ENCODE measurements around the gene TTC29. TPM values are rescaled to one million over a fixed set of nuclear protein-coding genes. Genes with fewer than 3 reads are reported as not detected.

TTC29 gene
- total and polyA plus RNA-seq, 2 donors (not counting 1 experiment from before 2014, with no cell fraction given) = not detected

DNA sequence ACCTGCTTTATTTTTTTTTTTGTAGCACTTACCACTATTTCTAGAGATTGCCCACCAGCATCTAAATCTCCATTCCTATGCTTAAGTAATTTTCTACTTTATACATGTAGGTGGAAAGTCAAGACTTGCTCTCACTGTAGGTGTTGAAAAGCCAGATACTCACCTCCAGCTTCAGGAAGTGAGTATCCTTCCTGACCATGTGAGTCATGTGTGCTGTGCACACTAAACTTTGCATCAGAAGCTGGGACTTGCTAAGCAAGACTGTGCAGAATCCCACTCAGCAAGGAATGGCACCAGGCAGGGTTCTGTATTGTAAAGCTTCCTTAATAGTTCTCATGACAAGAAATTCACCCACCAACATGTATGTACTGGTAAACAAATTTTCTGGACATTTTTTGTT lies 155.1 kb downstream of the TTC29 start:
- H3K36me3 ChIP-seq (replicated peaks in 1 of 2; ENCODE audit: control extremely low read depth in 1 of 2, control insufficient read depth in 1 of 2, extremely low read depth in 1 of 2, insufficient read depth in 2 of 2, low read length in 1 of 2) = no peaks in the 10 kb centered on the region
- DNase-seq (no peak), ATAC-seq (ENCODE audit: low read depth) (no peak)
- Mint-ChIP-seq H3K27ac (no peak overlapping the region), H3K4me3 (no peak overlapping the region), H3K4me1 (no peaks in the 10 kb centered on the region), H3K27me3 (no peaks in the 10 kb centered on the region), H3K9me3 (ENCODE audit: insufficient read depth) (no peaks in the 10 kb centered on the region)
- no peaks in the 10 kb centered on the region for H3K79me2 ChIP-seq (ENCODE audit: control insufficient read depth, insufficient read depth, low read length)
- no peak overlapping the region for H2AFZ ChIP-seq (ENCODE audit: insufficient read depth, low read depth, low read length, poor library complexity, severe bottlenecking)
- intact Hi-C loops (cut with micrococcal nuclease) = no loop called here
- H3K9ac ChIP-seq (ENCODE audit: low read length) = no peak overlapping the region
- no peaks in the 10 kb centered on the region for H4K20me1 ChIP-seq (ENCODE audit: control insufficient read depth, insufficient read depth, low read length, poor library complexity, severe bottlenecking)
- H3K27ac ChIP-seq (ENCODE audit: low read length in 2 of 2) = no peak overlapping the region
- H3K4me2 ChIP-seq (replicated peaks; ENCODE audit: low read depth, low read length, poor library complexity, severe bottlenecking) = no peak overlapping the region
- no peaks in the 10 kb centered on the region for H3K27me3 ChIP-seq (replicated peaks in 1 of 4; ENCODE audit: control extremely low read depth in 1 of 4, control insufficient read depth in 3 of 4, insufficient read depth in 4 of 4, low read length in 3 of 4)
- H3K4me1 ChIP-seq (ENCODE audit: control insufficient read depth in 2 of 2, insufficient read depth in 2 of 2, low read length in 2 of 2) = no peaks in the 10 kb centered on the region
- CTCF ChIA-PET = no interaction called here
- TF ChIP-seq, protein P1, sequence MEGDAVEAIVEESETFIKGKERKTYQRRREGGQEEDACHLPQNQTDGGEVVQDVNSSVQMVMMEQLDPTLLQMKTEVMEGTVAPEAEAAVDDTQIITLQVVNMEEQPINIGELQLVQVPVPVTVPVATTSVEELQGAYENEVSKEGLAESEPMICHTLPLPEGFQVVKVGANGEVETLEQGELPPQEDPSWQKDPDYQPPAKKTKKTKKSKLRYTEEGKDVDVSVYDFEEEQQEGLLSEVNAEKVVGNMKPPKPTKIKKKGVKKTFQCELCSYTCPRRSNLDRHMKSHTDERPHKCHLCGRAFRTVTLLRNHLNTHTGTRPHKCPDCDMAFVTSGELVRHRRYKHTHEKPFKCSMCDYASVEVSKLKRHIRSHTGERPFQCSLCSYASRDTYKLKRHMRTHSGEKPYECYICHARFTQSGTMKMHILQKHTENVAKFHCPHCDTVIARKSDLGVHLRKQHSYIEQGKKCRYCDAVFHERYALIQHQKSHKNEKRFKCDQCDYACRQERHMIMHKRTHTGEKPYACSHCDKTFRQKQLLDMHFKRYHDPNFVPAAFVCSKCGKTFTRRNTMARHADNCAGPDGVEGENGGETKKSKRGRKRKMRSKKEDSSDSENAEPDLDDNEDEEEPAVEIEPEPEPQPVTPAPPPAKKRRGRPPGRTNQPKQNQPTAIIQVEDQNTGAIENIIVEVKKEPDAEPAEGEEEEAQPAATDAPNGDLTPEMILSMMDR (IDR thresholded peaks at IDR 0.05) = no peak
- no peak for TF ChIP-seq EZH2 (IDR thresholded peaks at IDR 0.05; ENCODE audit: borderline replicate concordance, insufficient read depth, low read depth, low read length, poor library complexity, severe bottlenecking)
- H3K9me3 ChIP-seq (ENCODE audit: control extremely low read depth in 1 of 3, control insufficient read depth in 2 of 3, insufficient read depth in 1 of 3, low read length in 2 of 3) = no peaks in the 10 kb centered on the region
- POLR2A ChIA-PET = no interaction called here
- no peak overlapping the region for H3K4me3 ChIP-seq (ENCODE audit: control extremely low read depth in 1 of 5, extremely low read depth in 1 of 5, insufficient read depth in 1 of 5, low read depth in 2 of 5, low read length in 4 of 5)

DNA sequence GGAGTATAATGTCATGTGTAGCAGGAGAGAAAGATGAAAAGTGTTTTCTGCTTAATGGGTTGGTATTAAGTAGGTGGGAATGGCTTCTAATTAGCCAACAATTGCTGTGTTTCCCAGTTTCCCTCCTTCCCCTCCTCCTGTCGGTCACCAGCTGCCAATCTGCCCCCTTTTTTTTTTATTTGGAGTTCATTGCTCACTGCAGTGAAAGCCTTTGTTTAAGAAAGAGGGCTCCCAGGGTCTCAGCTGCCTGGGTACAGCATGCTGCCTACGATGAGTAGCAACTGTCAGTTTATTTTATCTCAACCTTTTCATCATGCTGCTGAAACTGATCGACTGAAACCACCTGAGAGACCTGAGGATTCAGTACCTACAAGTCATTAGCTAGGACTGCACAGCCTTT lies 157.9 kb downstream of the TTC29 start:
- ATAC-seq (ENCODE audit: low read depth) = no peak
- intact Hi-C loops (cut with micrococcal nuclease) = no loop called here
- Histone ChIP-seq H3K9ac (ENCODE audit: low read length) (no peak overlapping the region), H3K27me3 (replicated peaks in 1 of 4; ENCODE audit: control extremely low read depth in 1 of 4, control insufficient read depth in 3 of 4, insufficient read depth in 4 of 4, low read length in 3 of 4) (no peaks in the 10 kb centered on the region), H3K4me1 (ENCODE audit: control insufficient read depth in 2 of 2, insufficient read depth in 2 of 2, low read length in 2 of 2) (no peaks in the 10 kb centered on the region), H3K79me2 (ENCODE audit: control insufficient read depth, insufficient read depth, low read length) (no peaks in the 10 kb centered on the region), H2AFZ (ENCODE audit: insufficient read depth, low read depth, low read length, poor library complexity, severe bottlenecking) (no peak overlapping the region), H3K4me2 (replicated peaks; ENCODE audit: low read depth, low read length, poor library complexity, severe bottlenecking) (no peak overlapping the region), H3K9me3 (ENCODE audit: control extremely low read depth in 1 of 3, control insufficient read depth in 2 of 3, insufficient read depth in 1 of 3, low read length in 2 of 3) (no peaks in the 10 kb centered on the region), H3K4me3 (ENCODE audit: control extremely low read depth in 1 of 5, extremely low read depth in 1 of 5, insufficient read depth in 1 of 5, low read depth in 2 of 5, low read length in 4 of 5) (no peak overlapping the region), H4K20me1 (ENCODE audit: control insufficient read depth, insufficient read depth, low read length, poor library complexity, severe bottlenecking) (no peaks in the 10 kb centered on the region), H3K36me3 (replicated peaks in 1 of 2; ENCODE audit: control extremely low read depth in 1 of 2, control insufficient read depth in 1 of 2, extremely low read depth in 1 of 2, insufficient read depth in 2 of 2, low read length in 1 of 2) (no peaks in the 10 kb centered on the region), H3K27ac (ENCODE audit: low read length in 2 of 2) (no peak overlapping the region)
- Mint-ChIP-seq H3K27me3 (no peaks in the 10 kb centered on the region), H3K4me1 (no peaks in the 10 kb centered on the region), H3K4me3 (no peak overlapping the region), H3K9me3 (ENCODE audit: insufficient read depth) (no peaks in the 10 kb centered on the region), H3K27ac (no peak overlapping the region)
- WGBS (ENCODE audit: insufficient coverage) = 44% methylated on average over 2 of the region's 3 CpGs
- DNase-seq = no peak
- POLR2A ChIA-PET = no interaction called here
- CTCF ChIA-PET = no interaction called here
- TF ChIP-seq EZH2 (IDR thresholded peaks at IDR 0.05; ENCODE audit: borderline replicate concordance, insufficient read depth, low read depth, low read length, poor library complexity, severe bottlenecking) = no peak
- TF ChIP-seq, protein P1 (IDR thresholded peaks at IDR 0.05) = no peak
